Kidney (tissue), 14 donors: Measurements from ENCODE around the gene GAB2. TPM values are rescaled to one million over a fixed set of nuclear protein-coding genes. Genes with fewer than 3 reads are reported as not detected.

ENCODE experiments used
- DNase-seq, 5 donors: peaks; one replicate each; pipeline ENCODE4 v3.0.0-alpha.2; 2013 to 2020
- FAIRE-seq: peaks from 2 replicates; lab custom pipeline; 2012; peaks lifted over from hg19 to GRCh38; lab: Jason Lieb, UNC
- H3K27ac ChIP-seq, 2 donors: one replicate each; pipeline ENCODE4 v1.7.0; 2013; ENCODE audit warnings: low read depth in 2 of 2, low read length in 2 of 2, inconsistent platforms in 1 of 2
- H3K27me3 ChIP-seq: one replicate; pipeline ENCODE4 v1.7.1; 2013; ENCODE audit warnings: low read length, inconsistent platforms; ENCODE audit not compliant: control insufficient read depth, insufficient read depth
- H3K36me3 ChIP-seq, 3 donors: one replicate each; pipeline versions ENCODE4 v1.7.0 to v1.7.1; 2013; ENCODE audit warnings: low read length in 3 of 3, control low read depth in 1 of 3, inconsistent platforms in 1 of 3; ENCODE audit not compliant: insufficient read depth in 3 of 3, control insufficient read depth in 2 of 3
- H3K4me1 ChIP-seq, 3 donors: one replicate each; pipeline versions ENCODE4 v1.7.0 to v1.7.1; 2013; ENCODE audit warnings: low read length in 3 of 3, inconsistent platforms in 1 of 3, low read depth in 1 of 3; ENCODE audit not compliant: control insufficient read depth in 2 of 3, insufficient read depth in 2 of 3
- H3K4me3 ChIP-seq, 3 donors: one replicate each; pipeline versions ENCODE4 v1.7.0 to v1.8.1; 2013; ENCODE audit warnings: low read length in 3 of 3, control low read depth in 1 of 3, inconsistent platforms in 1 of 3
- H3K9ac ChIP-seq, 3 donors: one replicate each; pipeline versions ENCODE4 v1.7.0 to v1.7.1; 2013; ENCODE audit warnings: low read length in 3 of 3, control low read depth in 1 of 3, inconsistent platforms in 1 of 3
- H3K9me3 ChIP-seq, 3 donors: one replicate each; pipeline versions ENCODE4 v1.7.0 to v1.7.1; 2013; ENCODE audit warnings: low read length in 3 of 3, control low read depth in 1 of 3, inconsistent platforms in 1 of 3; ENCODE audit not compliant: control insufficient read depth in 2 of 3, insufficient read depth in 1 of 3
- CTCF ChIP-seq: IDR thresholded peaks from 3 replicates; pipeline ENCODE4 v1.5.1; 2012; ENCODE audit warnings: mild to moderate bottlenecking, moderate library complexity, borderline replicate concordance; ENCODE audit not compliant: insufficient read depth; ENCODE audit errors: extremely low read depth
- intact Hi-C: fragments of 100-400 bp; cut with DNase I; formaldehyde crosslinking; loops from one replicate; pipeline ENCODE4 v1.11.1; 2022
- polyA plus RNA-seq: library from polyadenylated mRNA; stranded (reverse); fragments of 350-450 nt; fragmentation: Illumina TruSeq; extraction: RNeasy Lipid Tissue Mini Kit (QIAGEN cat#74804); gene quantifications from one replicate; pipeline ENCODE4 v1.2.3, GENCODE V29; 2014; ENCODE audit warnings: low read depth, low replicate concordance; ENCODE audit not compliant: insufficient read depth
- total RNA-seq: library from RNA; stranded (reverse); fragmentation: NEBNext Ultra II Directional; extraction: Animal tissue kit (Norgen Biotek cat#: 25700); gene quantifications from one replicate; pipeline ENCODE4 v1.2.1, GENCODE V29; 2021
- donor health status: control.
- donor health status: control.
- donor health status: control.
- donor health status: control.
- donor health status: control.
- donor health status: DM: yes; HTN: yes; CAD: no.
- donor health status: Normal renal cell carcinoma (clear cell type).

The GAB2 gene
- total and polyA plus RNA-seq, 2 donors from 2014 or later, result 3.3 to 23.6 TPM

- H3K36me3 ChIP-seq, result peaks cover 0 to 2% (median 0%) of the 10 kb centered on the region in 3 donors
- H3K4me3 ChIP-seq, result no peak overlapping the region
- intact Hi-C loops, result no loop called here
- no peaks in the 10 kb centered on the region for H3K27me3 ChIP-seq
- FAIRE-seq (no peak), DNase-seq (no peak)
- no peak overlapping the region for H3K9ac ChIP-seq
- peaks cover 0 to 21% (median 14%) of the 10 kb centered on the region in 3 donors for H3K4me1 ChIP-seq
- no peaks in the 10 kb centered on the region for H3K9me3 ChIP-seq
- no peak overlapping the region for H3K27ac ChIP-seq
- TF ChIP-seq CTCF, result no peak
Observed at GRCh38 chr11:78193806-78194205, 223.8 kb downstream of the GAB2 start.

GRCh38 chr11:78192911-78193351 lies 224.7 kb downstream of the GAB2 start:
- no peak for TF ChIP-seq CTCF
- no peaks in the 10 kb centered on the region for H3K27me3 ChIP-seq
- H3K4me3 ChIP-seq, result no peak overlapping the region
- H3K4me1 ChIP-seq, result peaks cover 0 to 21% (median 14%) of the 10 kb centered on the region in 3 donors
- DNase-seq (no peak), FAIRE-seq (no peak)
- H3K36me3 ChIP-seq, result no peaks in the 10 kb centered on the region
- H3K9ac ChIP-seq, result no peak overlapping the region
- no peak overlapping the region for H3K27ac ChIP-seq
- H3K9me3 ChIP-seq, result no peaks in the 10 kb centered on the region
- intact Hi-C loops, result no loop called here

- H3K27me3 ChIP-seq, result no peaks in the 10 kb centered on the region
- no peak overlapping the region for H3K9ac ChIP-seq
- FAIRE-seq (no peak), DNase-seq (peak in 4 of 5 donors; percentile 68 to 72 (median 69))
- no peak overlapping the region for H3K4me3 ChIP-seq
- no peak for TF ChIP-seq CTCF
- peaks cover 0 to 25% (median 14%) of the 10 kb centered on the region in 3 donors for H3K4me1 ChIP-seq
- H3K36me3 ChIP-seq, result no peaks in the 10 kb centered on the region
- no peak overlapping the region for H3K27ac ChIP-seq
- H3K9me3 ChIP-seq, result no peaks in the 10 kb centered on the region
- intact Hi-C loops, result no loop called here
Observed at GRCh38 chr11:78192223-78192719, 225.3 kb downstream of the GAB2 start.
